IMR-90 (cell line): Measurements from ENCODE around the gene INAVA. TPM values are rescaled to one million over a fixed set of nuclear protein-coding genes. Genes with fewer than 3 reads are reported as not detected.

ENCODE experiments used
- ATAC-seq: fragments of 200-7000 bp; cut with Tn5 transposase; 2 replicates; pipeline ENCODE4 v1.9.1; 2020; ENCODE audit warnings: low read depth, mild to moderate bottlenecking, moderate library complexity
- BruUV-seq: library from RNA; stranded (reverse); fragments of 400-500 nt; replicated peaks from 2 replicates; lab custom pipeline; 2021; lab: Mats Ljungman, UMichigan
- CTCF ChIA-PET: fragments of 300-600 bp; formaldehyde crosslinking; extraction: SDS; loops from one replicate; lab custom pipeline; 2021; ENCODE audit warnings: antibody characterized with exemption; lab: Yijun Ruan, JAX
- POLR2A ChIA-PET: fragments of 300-600 bp; sonication (Branson Sonifier 250); formaldehyde crosslinking; loops from one replicate; lab custom pipeline; 2022; ENCODE audit warnings: antibody characterized with exemption; ENCODE audit not compliant: unreplicated experiment; lab: Charles Lee
- DNase-seq: peaks from one replicate; pipeline ENCODE4 v3.0.0; 2013
- H2AFZ ChIP-seq: replicated peaks from 2 replicates; pipeline ENCODE3; 2013; ENCODE audit warnings: low read length, mild to moderate bottlenecking; ENCODE audit not compliant: poor library complexity
- H2AK5ac ChIP-seq: 2 replicates; pipeline ENCODE4 v1.6.1; 2013; ENCODE audit warnings: low read depth, low read length, inconsistent platforms
- H2AK9ac ChIP-seq: replicated peaks from 2 replicates; pipeline ENCODE3; 2013; ENCODE audit warnings: mild to moderate bottlenecking, low read depth, low read length, moderate library complexity; ENCODE audit not compliant: poor library complexity
- H2BK120ac ChIP-seq: 2 replicates; pipeline ENCODE4 v1.6.1; 2013; ENCODE audit warnings: low read depth, low read length, inconsistent platforms
- H2BK15ac ChIP-seq: 3 replicates; pipeline ENCODE4 v1.6.1; 2013; ENCODE audit warnings: low read depth, low read length, inconsistent platforms
- H2BK20ac ChIP-seq: 2 replicates; pipeline ENCODE4 v1.6.1; 2013; ENCODE audit warnings: low read depth, mild to moderate bottlenecking, inconsistent platforms, low read length, moderate library complexity
- H2BK5ac ChIP-seq: 2 replicates; pipeline ENCODE4 v1.6.1; 2013; ENCODE audit warnings: mild to moderate bottlenecking, low read depth, low read length, inconsistent platforms; ENCODE audit not compliant: poor library complexity, severe bottlenecking
- H3K14ac ChIP-seq: replicated peaks from 2 replicates; pipeline ENCODE4 v1.6.1; 2013; ENCODE audit warnings: low read depth, low read length, inconsistent platforms
- H3K18ac ChIP-seq: 2 replicates; pipeline ENCODE4 v1.6.1; 2013; ENCODE audit warnings: low read depth, low read length, control low read depth
- H3K23ac ChIP-seq: 2 replicates; pipeline ENCODE4 v1.6.1; 2013; ENCODE audit warnings: low read depth, low read length, inconsistent platforms
- H3K27ac ChIP-seq: 2 replicates; pipeline ENCODE4 v1.5.1; 2013; ENCODE audit warnings: mild to moderate bottlenecking, control low read depth, low read length; ENCODE audit not compliant: insufficient read depth
- H3K27me3 ChIP-seq: 2 replicates; pipeline ENCODE4 v1.6.1; 2013; ENCODE audit warnings: low read length; ENCODE audit not compliant: control insufficient read depth, insufficient read depth
- H3K36me3 ChIP-seq: 2 replicates; pipeline ENCODE4 v1.6.1; 2013; ENCODE audit warnings: low read length, mixed read lengths; ENCODE audit not compliant: control insufficient read depth, insufficient read depth
- H3K4ac ChIP-seq: 2 replicates; pipeline ENCODE4 v1.6.1; 2013; ENCODE audit warnings: low read depth, low read length, inconsistent platforms
- H3K4me1 ChIP-seq: 2 replicates; pipeline ENCODE4 v1.6.1; 2013; ENCODE audit warnings: low read length, mixed read lengths; ENCODE audit not compliant: control insufficient read depth, insufficient read depth
- H3K4me2 ChIP-seq: 2 replicates; pipeline ENCODE4 v1.6.1; 2013; ENCODE audit warnings: low read depth, mild to moderate bottlenecking, control low read depth, low read length, moderate library complexity
- H3K4me3 ChIP-seq: 2 replicates; pipeline ENCODE4 v1.5.1; 2013; ENCODE audit warnings: low read depth, mild to moderate bottlenecking, control low read depth, low read length, moderate library complexity; ENCODE audit not compliant: insufficient read depth
- H3K56ac ChIP-seq: 2 replicates; pipeline ENCODE4 v1.6.1; 2013; ENCODE audit warnings: low read length, inconsistent platforms; ENCODE audit not compliant: insufficient read depth; ENCODE audit errors: extremely low read depth
- H3K79me1 ChIP-seq, 2 experiments: 2 replicates each; pipeline ENCODE4 v1.6.1; 2013; ENCODE audit warnings: low read length in 2 of 2, inconsistent platforms in 1 of 2, low read depth in 1 of 2
- H3K9ac ChIP-seq: 2 replicates; pipeline ENCODE4 v1.6.1; 2013; ENCODE audit warnings: low read depth, low read length, control low read depth
- H3K9me1 ChIP-seq: 2 replicates; pipeline ENCODE4 v1.6.1; 2013; ENCODE audit warnings: low read length, inconsistent platforms; ENCODE audit not compliant: insufficient read depth
- H3K9me3 ChIP-seq: 2 replicates; pipeline ENCODE4 v1.6.1; 2013; ENCODE audit warnings: low read length; ENCODE audit not compliant: control insufficient read depth, insufficient read depth
- H4K20me1 ChIP-seq: 2 replicates; pipeline ENCODE4 v1.6.1; 2013; ENCODE audit warnings: low read length, inconsistent platforms; ENCODE audit not compliant: insufficient read depth
- H4K5ac ChIP-seq: 2 replicates; pipeline ENCODE4 v1.6.1; 2013; ENCODE audit warnings: mild to moderate bottlenecking, low read depth, low read length, control low read depth
- H4K8ac ChIP-seq, 2 experiments: 2 replicates each; pipeline ENCODE4 v1.6.1; 2013; ENCODE audit warnings: low read depth in 2 of 2, low read length in 2 of 2, control low read depth in 1 of 2, inconsistent platforms in 1 of 2
- H4K91ac ChIP-seq: 2 replicates; pipeline ENCODE4 v1.6.1; 2013; ENCODE audit warnings: low read depth, low read length, inconsistent platforms; ENCODE audit not compliant: insufficient read depth
- BHLHE40 ChIP-seq: fragments of 150-350 bp; IDR thresholded peaks from 2 replicates; pipeline ENCODE4 v1.6.1; 2016; ENCODE audit warnings: mild to moderate bottlenecking, low read depth, low read length
- CEBPB ChIP-seq: IDR thresholded peaks from 2 replicates; pipeline ENCODE4 v1.6.1; 2012; ENCODE audit warnings: low read depth, low read length, improper control_type of control experiment
- CHD1 ChIP-seq: IDR thresholded peaks from 2 replicates; pipeline ENCODE4 v1.6.1; 2012; ENCODE audit warnings: low read depth, low read length, improper control_type of control experiment
- CTCF ChIP-seq: conservative IDR thresholded peaks from 2 replicates; pipeline ENCODE4 v1.5.1; 2012; ENCODE audit warnings: mild to moderate bottlenecking, low read depth, low read length, improper control_type of control experiment
- ELK1 ChIP-seq: fragments of 150-350 bp; IDR thresholded peaks from 2 replicates; pipeline ENCODE4 v1.6.1; 2016; ENCODE audit warnings: low read depth, mild to moderate bottlenecking, low read length, moderate library complexity, borderline replicate concordance
- FOS ChIP-seq: fragments of 150-350 bp; IDR thresholded peaks from 2 replicates; pipeline ENCODE4 v1.6.1; 2016; ENCODE audit warnings: low read depth, low read length
- MAZ ChIP-seq: IDR thresholded peaks from 2 replicates; pipeline ENCODE4 v1.6.1; 2012; ENCODE audit warnings: low read depth, mild to moderate bottlenecking, low read length, improper control_type of control experiment, moderate library complexity, borderline replicate concordance
- MXI1 ChIP-seq: IDR thresholded peaks from 2 replicates; pipeline ENCODE4 v1.6.1; 2012; ENCODE audit warnings: low read depth, mild to moderate bottlenecking, low read length, moderate library complexity, borderline replicate concordance
- NFE2L2 ChIP-seq: fragments of 150-350 bp; IDR thresholded peaks from 2 replicates; pipeline ENCODE4 v1.6.1; 2016; ENCODE audit warnings: low read depth, mild to moderate bottlenecking, low read length
- POLR2A ChIP-seq: IDR thresholded peaks from 2 replicates; pipeline ENCODE4 v1.6.1; 2012; ENCODE audit warnings: mild to moderate bottlenecking, low read depth, low read length
- RAD21 ChIP-seq: IDR thresholded peaks from 2 replicates; pipeline ENCODE4 v1.6.1; 2012; ENCODE audit warnings: low read length, improper control_type of control experiment
- RCOR1 ChIP-seq: IDR thresholded peaks from 2 replicates; pipeline ENCODE4 v1.6.1; 2012; ENCODE audit warnings: mild to moderate bottlenecking, low read length, improper control_type of control experiment; ENCODE audit not compliant: insufficient replicate concordance
- RFX5 ChIP-seq: IDR thresholded peaks from 2 replicates; pipeline ENCODE4 v1.8.0; 2012; ENCODE audit warnings: low read depth, mild to moderate bottlenecking, low read length, moderate library complexity
- SMC3 ChIP-seq: fragments of 150-350 bp; IDR thresholded peaks from 2 replicates; pipeline ENCODE4 v1.6.1; 2016; ENCODE audit warnings: low read depth, mild to moderate bottlenecking, antibody characterized with exemption, low read length, moderate library complexity
- USF2 ChIP-seq: fragments of 150-350 bp; IDR thresholded peaks from 2 replicates; pipeline ENCODE4 v1.6.1; 2017; ENCODE audit warnings: mild to moderate bottlenecking, antibody characterized with exemption, low read length, low read depth
- WGBS, 2 experiments: methylation state at CpG; one replicate each; pipeline versions ENCODE4 v1.1.5 to v1.1.7; 2013; ENCODE audit warnings: missing lambda C conversion rate in 2 of 2; ENCODE audit not compliant: insufficient read length in 1 of 2; ENCODE audit errors: extremely low coverage in 2 of 2; 5-methylcytosine and 5-hydroxymethylcytosine counted together
- dilution Hi-C: fragments of 300-500 bp; cut with HindIII; formaldehyde crosslinking; loops from one replicate; pipeline ENCODE4 v1.14.3; 2018; ENCODE audit warnings: low sequenced_read_pairs; ENCODE audit not compliant: unreplicated experiment
- in situ Hi-C: fragments of 300-500 bp; cut with MboI; formaldehyde crosslinking; loops from 3 replicates; pipeline ENCODE4 v1.14.3; 2019; ENCODE audit warnings: low sequenced_read_pairs, inconsistent platforms, mixed read lengths
- intact Hi-C: fragments of 100-400 bp; cut with micrococcal nuclease; formaldehyde crosslinking; loops from 2 replicates; pipeline ENCODE4 v1.10.0; 2022
- polyA plus RNA-seq, 3 experiments: library from polyadenylated mRNA; depleted of rRNA; stranded (reverse); fragments of >200 nt; gene quantifications; 2 replicates each; pipeline ENCODE4 v1.2.3, GENCODE V29; 2012; ENCODE audit warnings: low replicate concordance in 1 of 3
- total RNA-seq: library from RNA; depleted of rRNA; stranded (reverse); fragments of >200 nt; gene quantifications from 2 replicates; pipeline ENCODE4 v1.2.3, GENCODE V29; 2012

Gene INAVA
- total and polyA plus RNA-seq, 2 of the 4 experiments (the other 2 are of a cell fraction) = under 0.01 to 0.07 TPM

GRCh38 chr1:200931776-200932175 lies 37.1 kb downstream of the INAVA start:
- intact Hi-C loops = no loop called here

More at GRCh38 chr1:200931776-200932175, 37.1 kb downstream of the INAVA start:
- Histone ChIP-seq H4K20me1 (no peaks in the 10 kb centered on the region), H3K9ac (no peak overlapping the region), H3K56ac (no peak overlapping the region), H3K18ac (no peak overlapping the region), H3K4me3 (no peak overlapping the region), H4K5ac (no peak overlapping the region), H3K4me2 (no peak overlapping the region), H3K4me1 (no peaks in the 10 kb centered on the region), H3K79me1 (no peaks in the 10 kb centered on the region), H3K4ac (no peak overlapping the region), H4K8ac (no peak overlapping the region), H2BK120ac (no peak overlapping the region), H2AFZ (no peak overlapping the region), H4K91ac (no peak overlapping the region), H3K27ac (no peak overlapping the region), H3K14ac (no peak overlapping the region), H2AK9ac (no peak overlapping the region), H3K9me1 (no peaks in the 10 kb centered on the region), H3K9me3 (peaks cover 2% of the 10 kb centered on the region; the same call in 1 of the 2 replicates), H2BK5ac (no peak overlapping the region), H3K27me3 (peaks cover 38% of the 10 kb centered on the region), H2BK15ac (no peak overlapping the region), H2BK20ac (no peak overlapping the region), H3K36me3 (no peaks in the 10 kb centered on the region), H2AK5ac (no peak overlapping the region), H3K23ac (no peak overlapping the region)
- POLR2A ChIA-PET = no interaction called here
- in situ Hi-C loops = no loop called here
- no peak for ATAC-seq
- no peak for DNase-seq
- BruUV-seq = no TSS peak
- TF ChIP-seq RCOR1 (no peak), POLR2A (no peak), FOS (no peak), RFX5 (no peak), MAZ (no peak), NFE2L2 (no peak), BHLHE40 (no peak), ELK1 (no peak), SMC3 (no peak), CEBPB (no peak), MXI1 (no peak), CHD1 (no peak), RAD21 (no peak), USF2 (no peak), CTCF (no peak)
- CTCF ChIA-PET = no interaction called here
- dilution Hi-C loops = no loop called here
- WGBS, 2 experiments = 60% methylated on average over 1 of the region's 2 CpGs; no CpG with 5 or more reads in 1 of the 2 experiments
